ENCODE results near the gene TTC3. TPM values are rescaled to one million over a fixed set of nuclear protein-coding genes. Genes with fewer than 3 reads are reported as not detected.

The TTC3 gene
- total RNA-seq, 1 donor from 2014 or later, result 223 TPM

DNA sequence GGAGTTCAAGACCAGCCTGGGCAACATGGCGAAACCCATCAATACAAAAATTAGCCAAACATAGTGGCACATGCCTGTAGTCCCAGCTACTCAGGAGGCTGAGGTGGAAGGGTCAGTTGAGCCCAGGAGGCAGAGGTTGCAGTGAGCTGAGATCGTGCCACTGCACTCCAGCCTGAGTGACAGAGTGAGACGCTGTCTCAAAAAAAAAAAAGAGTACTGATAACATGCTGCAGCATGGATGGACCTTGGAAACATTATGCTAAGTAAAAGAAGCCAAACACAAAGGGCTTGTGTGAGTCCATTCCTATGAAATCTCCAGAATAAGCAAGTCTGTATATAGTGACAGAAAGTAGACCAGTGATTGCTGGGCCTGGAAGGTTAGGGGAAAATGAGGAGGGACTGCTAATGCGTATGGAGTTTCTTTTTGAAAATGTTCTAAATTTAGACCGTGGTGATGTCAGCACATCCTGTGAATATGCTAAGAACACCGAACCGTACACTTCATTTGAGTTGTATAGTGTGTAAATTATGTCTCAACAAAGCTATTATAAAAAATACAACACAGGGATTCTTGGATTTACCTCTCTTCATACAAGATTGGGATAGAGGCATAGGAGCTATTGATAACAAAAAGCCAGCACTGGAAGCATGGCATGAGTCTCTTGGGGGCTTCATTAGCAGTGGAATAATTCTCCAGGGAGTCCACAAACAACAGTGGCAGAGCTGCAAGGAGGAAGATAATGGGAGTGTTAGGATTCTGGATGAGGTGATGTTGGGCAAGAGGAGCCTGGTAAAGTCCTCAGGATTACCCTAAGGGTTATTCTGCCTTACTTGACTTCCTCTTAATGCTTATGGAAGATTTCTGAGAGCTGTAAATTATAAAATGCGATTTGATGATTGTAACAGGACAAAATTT, 73.5 kb downstream of the TTC3 start:
- Mint-ChIP-seq H3K27ac (ENCODE audit: unreplicated experiment) (peak overlapping the region; percentile 27), H3K4me3 (ENCODE audit: unreplicated experiment) (peak overlapping the region; percentile 58), H3K9me3 (ENCODE audit: unreplicated experiment) (no peaks in the 10 kb centered on the region), H3K27me3 (ENCODE audit: low read depth, unreplicated experiment) (no peaks in the 10 kb centered on the region), H3K36me3 (ENCODE audit: low read depth, unreplicated experiment) (peaks cover 44% of the 10 kb centered on the region), H3K4me1 (ENCODE audit: low read depth, unreplicated experiment) (peaks cover 21% of the 10 kb centered on the region)
- Histone ChIP-seq H3K27ac (ENCODE audit: low read depth, low read length) (peak overlapping the region; percentile 3), H3K79me2 (ENCODE audit: insufficient read depth, low read length) (no peaks in the 10 kb centered on the region), H3K4me2 (ENCODE audit: low read length) (peak overlapping the region; percentile 42), H3K36me3 (ENCODE audit: insufficient read depth, low read length) (peaks cover 44% of the 10 kb centered on the region), H3K9me3 (ENCODE audit: insufficient read depth, low read depth, low read length) (no peaks in the 10 kb centered on the region), H3K27me3 (ENCODE audit: insufficient read depth, low read length) (no peaks in the 10 kb centered on the region), H3K4me1 (ENCODE audit: insufficient read depth, low read length) (peaks cover 16% of the 10 kb centered on the region), H4K20me1 (ENCODE audit: insufficient read depth, low read length) (peaks cover 33% of the 10 kb centered on the region), H3K9ac (ENCODE audit: low read length) (peak overlapping the region; percentile 21), H2AFZ (ENCODE audit: low read depth, low read length) (no peak overlapping the region), H3K4me3 (ENCODE audit: insufficient read depth, low read depth, low read length) (no peak overlapping the region)
- FAIRE-seq (no peak), DNase-seq (ENCODE audit: low read depth) (peak; percentile 14)
- TF ChIP-seq, protein P1, sequence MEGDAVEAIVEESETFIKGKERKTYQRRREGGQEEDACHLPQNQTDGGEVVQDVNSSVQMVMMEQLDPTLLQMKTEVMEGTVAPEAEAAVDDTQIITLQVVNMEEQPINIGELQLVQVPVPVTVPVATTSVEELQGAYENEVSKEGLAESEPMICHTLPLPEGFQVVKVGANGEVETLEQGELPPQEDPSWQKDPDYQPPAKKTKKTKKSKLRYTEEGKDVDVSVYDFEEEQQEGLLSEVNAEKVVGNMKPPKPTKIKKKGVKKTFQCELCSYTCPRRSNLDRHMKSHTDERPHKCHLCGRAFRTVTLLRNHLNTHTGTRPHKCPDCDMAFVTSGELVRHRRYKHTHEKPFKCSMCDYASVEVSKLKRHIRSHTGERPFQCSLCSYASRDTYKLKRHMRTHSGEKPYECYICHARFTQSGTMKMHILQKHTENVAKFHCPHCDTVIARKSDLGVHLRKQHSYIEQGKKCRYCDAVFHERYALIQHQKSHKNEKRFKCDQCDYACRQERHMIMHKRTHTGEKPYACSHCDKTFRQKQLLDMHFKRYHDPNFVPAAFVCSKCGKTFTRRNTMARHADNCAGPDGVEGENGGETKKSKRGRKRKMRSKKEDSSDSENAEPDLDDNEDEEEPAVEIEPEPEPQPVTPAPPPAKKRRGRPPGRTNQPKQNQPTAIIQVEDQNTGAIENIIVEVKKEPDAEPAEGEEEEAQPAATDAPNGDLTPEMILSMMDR (IDR thresholded peaks at IDR 0.05; ENCODE audit: insufficient read depth, low read depth, low read length), result no peak
- no peak for TF ChIP-seq EZH2 (IDR thresholded peaks at IDR 0.05; ENCODE audit: insufficient read depth, low read length)

DNA sequence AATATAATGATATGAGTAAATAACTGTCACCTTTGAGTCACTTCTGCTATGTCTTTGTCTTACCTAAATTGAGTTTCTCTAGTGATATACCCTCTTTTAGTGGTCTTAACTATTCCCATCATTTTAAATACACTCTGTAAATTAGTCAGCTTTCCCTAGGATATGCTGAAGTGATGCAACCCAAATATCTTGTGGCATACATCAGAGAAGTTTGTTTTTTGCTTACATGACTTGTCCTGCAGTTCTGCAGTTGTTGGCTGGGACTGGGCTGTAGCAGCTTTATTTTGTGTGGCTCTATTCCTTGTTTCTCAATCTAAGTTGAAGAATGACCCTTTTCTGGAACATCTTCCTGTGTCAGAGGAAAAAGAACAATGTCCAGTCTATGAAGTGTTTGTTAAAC, 76.4 kb downstream of the TTC3 start:
- H3K4me3 ChIP-seq (ENCODE audit: insufficient read depth, low read depth, low read length), result no peak overlapping the region
- no peaks in the 10 kb centered on the region for H3K27me3 Mint-ChIP-seq (ENCODE audit: low read depth, unreplicated experiment)
- peaks cover 61% of the 10 kb centered on the region for H3K36me3 ChIP-seq (ENCODE audit: insufficient read depth, low read length)
- peaks cover 31% of the 10 kb centered on the region for H4K20me1 ChIP-seq (ENCODE audit: insufficient read depth, low read length)
- peaks cover 16% of the 10 kb centered on the region for H3K4me1 ChIP-seq (ENCODE audit: insufficient read depth, low read length)
- no peak overlapping the region for H2AFZ ChIP-seq (ENCODE audit: low read depth, low read length)
- no peaks in the 10 kb centered on the region for H3K27me3 ChIP-seq (ENCODE audit: insufficient read depth, low read length)
- peak; percentile 45 for DNase-seq (ENCODE audit: low read depth)
- H3K9me3 ChIP-seq (ENCODE audit: insufficient read depth, low read depth, low read length), result no peaks in the 10 kb centered on the region
- peaks cover 21% of the 10 kb centered on the region for H3K4me1 Mint-ChIP-seq (ENCODE audit: low read depth, unreplicated experiment)
- H3K27ac ChIP-seq (ENCODE audit: low read depth, low read length), result no peak overlapping the region
- H3K4me3 Mint-ChIP-seq (ENCODE audit: unreplicated experiment), result no peak overlapping the region
- H3K79me2 ChIP-seq (ENCODE audit: insufficient read depth, low read length), result no peaks in the 10 kb centered on the region
- TF ChIP-seq, protein P1 (IDR thresholded peaks at IDR 0.05; ENCODE audit: insufficient read depth, low read depth, low read length), result no peak
- TF ChIP-seq EZH2 (IDR thresholded peaks at IDR 0.05; ENCODE audit: insufficient read depth, low read length), result no peak
- peaks cover 36% of the 10 kb centered on the region for H3K36me3 Mint-ChIP-seq (ENCODE audit: low read depth, unreplicated experiment)
- peak overlapping the region; percentile 42 for H3K27ac Mint-ChIP-seq (ENCODE audit: unreplicated experiment)
- H3K9me3 Mint-ChIP-seq (ENCODE audit: unreplicated experiment), result no peaks in the 10 kb centered on the region
- H3K4me2 ChIP-seq (ENCODE audit: low read length), result no peak overlapping the region
- no peak for FAIRE-seq
- no peak overlapping the region for H3K9ac ChIP-seq (ENCODE audit: low read length)
